PC-3 (cell line): ENCODE results near the gene NES.

ENCODE experiments used
- EZH2phosphoT487 ChIP-seq: fragments of 300-600 bp; sonication (generic); IDR thresholded peaks from 2 replicates; pipeline ENCODE4 v1.6.1; 2018; ENCODE audit warnings: mild to moderate bottlenecking, antibody characterized with exemption, low read length, borderline replicate concordance
- TF ChIP-seq, protein P1 (sequence below): fragments of 300-600 bp; sonication (generic); conservative IDR thresholded peaks from 2 replicates; pipeline ENCODE4 v1.5.1; 2017; ENCODE audit warnings: antibody characterized with exemption, low read depth, mild to moderate bottlenecking, low read length

DNA sequence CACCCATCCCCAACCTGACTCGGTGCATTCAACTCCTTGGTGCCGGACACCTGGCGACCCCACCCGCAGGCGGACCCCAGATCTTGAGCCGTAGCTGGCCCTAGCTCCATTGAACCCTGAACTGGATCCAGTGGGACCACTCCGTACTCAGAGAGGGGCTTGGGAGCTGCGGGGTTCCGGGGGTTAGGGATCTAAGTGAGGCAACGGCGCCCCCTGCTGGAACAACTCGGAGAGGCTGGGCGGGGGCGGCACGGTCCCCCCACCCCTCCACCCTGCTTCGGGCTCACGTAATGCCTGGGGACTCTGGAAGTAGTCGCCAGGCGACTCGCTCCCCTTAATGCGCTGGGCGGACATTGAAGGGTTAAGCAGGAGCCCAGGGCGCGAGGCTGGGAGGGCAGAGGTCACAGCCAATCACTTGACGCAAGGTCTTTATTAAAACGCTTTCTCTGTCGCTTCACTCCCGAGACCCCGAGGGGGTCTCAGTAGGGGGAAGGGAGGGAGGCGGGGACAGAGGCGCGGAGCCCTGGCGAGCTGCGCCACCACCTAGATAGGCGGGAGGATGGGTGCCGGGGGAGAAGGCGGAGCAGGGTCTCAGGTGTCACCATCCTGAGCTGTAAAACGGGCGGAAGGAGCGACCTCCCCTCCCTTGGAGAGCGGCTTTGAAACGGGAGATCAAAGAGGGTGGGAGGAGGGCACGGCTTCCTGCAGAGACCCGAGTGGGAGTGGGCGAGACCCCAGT lies 28.9 kb upstream of the NES start:
- TF ChIP-seq, protein P1, sequence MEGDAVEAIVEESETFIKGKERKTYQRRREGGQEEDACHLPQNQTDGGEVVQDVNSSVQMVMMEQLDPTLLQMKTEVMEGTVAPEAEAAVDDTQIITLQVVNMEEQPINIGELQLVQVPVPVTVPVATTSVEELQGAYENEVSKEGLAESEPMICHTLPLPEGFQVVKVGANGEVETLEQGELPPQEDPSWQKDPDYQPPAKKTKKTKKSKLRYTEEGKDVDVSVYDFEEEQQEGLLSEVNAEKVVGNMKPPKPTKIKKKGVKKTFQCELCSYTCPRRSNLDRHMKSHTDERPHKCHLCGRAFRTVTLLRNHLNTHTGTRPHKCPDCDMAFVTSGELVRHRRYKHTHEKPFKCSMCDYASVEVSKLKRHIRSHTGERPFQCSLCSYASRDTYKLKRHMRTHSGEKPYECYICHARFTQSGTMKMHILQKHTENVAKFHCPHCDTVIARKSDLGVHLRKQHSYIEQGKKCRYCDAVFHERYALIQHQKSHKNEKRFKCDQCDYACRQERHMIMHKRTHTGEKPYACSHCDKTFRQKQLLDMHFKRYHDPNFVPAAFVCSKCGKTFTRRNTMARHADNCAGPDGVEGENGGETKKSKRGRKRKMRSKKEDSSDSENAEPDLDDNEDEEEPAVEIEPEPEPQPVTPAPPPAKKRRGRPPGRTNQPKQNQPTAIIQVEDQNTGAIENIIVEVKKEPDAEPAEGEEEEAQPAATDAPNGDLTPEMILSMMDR = peak; percentile 99
- no peak for TF ChIP-seq EZH2phosphoT487
